Activated CD8-positive, alpha-beta T cell treated with anti-CD3 and anti-CD28 coated beads, Interleukin-2, amount 10 ng/mL, durations not matched to agents 7 days and 5 days (primary cell): ENCODE results near the gene PTPRA. TPM values are rescaled to one million over a fixed set of nuclear protein-coding genes. Genes with fewer than 3 reads are reported as not detected.
A peak's percentile ranks its signal among the peaks of the same experiment; 100 is the strongest.
"Not testable (repeated sequence)": the region's sequence is repeated elsewhere in the genome, so short reads cannot be mapped to it uniquely, and the experiment has no call there.

Experiments
- ATAC-seq: fragments of 150-1000 bp; cut with Tn5 transposase; one replicate; pipeline ENCODE4 v1.10.0; 2021; ENCODE audit warnings: moderate library complexity
- CTCF ChIA-PET: fragments of 350-600 bp; sonication (Branson Sonifier 250); formaldehyde crosslinking; loops from one replicate; lab custom pipeline; 2021; ENCODE audit warnings: antibody characterized with exemption; lab: Charles Lee
- POLR2A ChIA-PET: fragments of 350-600 bp; sonication (Branson Sonifier 250); formaldehyde crosslinking; loops from one replicate; lab custom pipeline; 2021; ENCODE audit warnings: antibody characterized with exemption; lab: Charles Lee
- DNase-seq: peaks from one replicate; pipeline ENCODE4 v3.0.0-alpha.2; 2020
- H3K27ac Mint-ChIP-seq: one replicate; pipeline ENCODE4 v1.8.0; 2021; ENCODE audit warnings: mild to moderate bottlenecking, mixed read lengths
- H3K27me3 Mint-ChIP-seq: one replicate; pipeline ENCODE4 v1.8.0; 2021; ENCODE audit warnings: low read depth, mixed read lengths
- H3K36me3 Mint-ChIP-seq: one replicate; pipeline ENCODE4 v1.8.0; 2021; ENCODE audit warnings: low read depth, mixed read lengths
- H3K4me1 Mint-ChIP-seq: one replicate; pipeline ENCODE4 v1.8.0; 2021; ENCODE audit warnings: low read depth, mixed read lengths
- H3K4me3 Mint-ChIP-seq: one replicate; pipeline ENCODE4 v1.8.0; 2021; ENCODE audit warnings: mild to moderate bottlenecking, mixed read lengths
- H3K9me3 Mint-ChIP-seq: one replicate; pipeline ENCODE4 v1.8.0; 2022; ENCODE audit warnings: mixed read lengths; ENCODE audit not compliant: insufficient read depth
- total RNA-seq, 2 experiments: library from RNA; stranded (reverse); gene quantifications; one replicate each; pipeline ENCODE4 v1.2.3, GENCODE V29; 2021

PTPRA gene
- total RNA-seq, 2 experiments from 2014 or later, result 58.5 to 60.9 TPM

DNA sequence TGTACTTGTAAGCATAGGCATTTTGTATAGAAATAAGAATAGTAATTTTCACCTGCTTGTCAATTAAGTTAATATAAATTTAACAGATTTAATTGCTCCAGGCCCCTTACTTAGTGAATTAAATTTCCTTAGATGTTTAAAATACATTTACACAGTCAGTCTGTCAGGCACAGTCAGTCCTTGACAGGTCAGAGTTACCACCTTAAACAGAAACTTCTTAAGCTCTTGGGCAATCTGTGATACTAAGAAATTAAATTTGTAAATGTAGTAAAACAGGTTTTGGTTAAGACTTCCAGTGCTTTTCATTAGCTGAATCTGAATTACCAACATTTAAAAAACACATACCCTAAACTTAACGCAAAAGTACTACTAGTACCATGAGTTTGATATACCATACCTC lies 15.9 kb downstream of the PTPRA start:
- no peak for DNase-seq
- H3K4me3 Mint-ChIP-seq, result no peak overlapping the region
- peaks cover 28% of the 10 kb centered on the region for H3K4me1 Mint-ChIP-seq
- H3K36me3 Mint-ChIP-seq, result peaks cover 26% of the 10 kb centered on the region
- ChIA-PET CTCF (interaction anchor here (1.2 kb wide), 1 partner anchor 367 kb away, joined by 6 read pairs; no protein-coding TSS in a partner anchor), POLR2A (no interaction called here)
- no peak for ATAC-seq
- H3K9me3 Mint-ChIP-seq, result peaks cover under 1% of the 10 kb centered on the region
- no peak overlapping the region for H3K27ac Mint-ChIP-seq
- no peaks in the 10 kb centered on the region for H3K27me3 Mint-ChIP-seq

GRCh38 chr20:2889797-2890196 lies 16.5 kb downstream of the PTPRA start:
- Mint-ChIP-seq H3K4me3 (no peak overlapping the region), H3K4me1 (peaks cover 28% of the 10 kb centered on the region), H3K9me3 (peaks cover 3% of the 10 kb centered on the region), H3K36me3 (peaks cover 29% of the 10 kb centered on the region), H3K27me3 (no peaks in the 10 kb centered on the region), H3K27ac (no peak overlapping the region)
- ATAC-seq (no peak), DNase-seq (no peak)
- POLR2A ChIA-PET, result interaction anchor here (0.7 kb wide), 1 partner anchor 79 kb away, joined by 4 read pairs; no protein-coding TSS in a partner anchor
- CTCF ChIA-PET, result no interaction called here

DNA sequence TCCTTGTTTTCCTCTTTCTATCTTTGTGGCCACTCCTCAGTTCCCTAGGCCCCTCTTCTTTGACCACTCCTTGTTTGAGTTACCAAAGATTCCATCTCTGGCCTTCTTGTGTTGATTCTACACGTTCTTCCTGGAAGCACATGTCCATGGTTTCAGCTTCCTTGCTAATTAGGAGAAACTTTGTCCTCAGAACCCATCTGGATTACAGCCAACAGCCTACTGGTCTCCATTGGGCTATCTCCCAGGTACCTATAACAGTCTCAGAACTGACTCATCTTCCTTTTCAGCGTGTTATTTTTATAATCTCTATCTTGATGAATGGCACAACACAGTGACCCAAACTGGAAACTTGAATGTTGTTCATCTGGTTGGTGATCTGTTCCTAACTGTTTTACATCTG lies 17.5 kb downstream of the PTPRA start:
- peaks cover 21% of the 10 kb centered on the region for H3K4me1 Mint-ChIP-seq
- H3K27me3 Mint-ChIP-seq, result no peaks in the 10 kb centered on the region
- ATAC-seq, result no peak
- peaks cover 28% of the 10 kb centered on the region for H3K36me3 Mint-ChIP-seq
- CTCF ChIA-PET, result no interaction called here
- H3K27ac Mint-ChIP-seq, result no peak overlapping the region
- no peak for DNase-seq
- peaks cover 3% of the 10 kb centered on the region for H3K9me3 Mint-ChIP-seq
- POLR2A ChIA-PET, result interaction anchor here (0.7 kb wide), 1 partner anchor 78 kb away, joined by 4 read pairs; no protein-coding TSS in a partner anchor
- H3K4me3 Mint-ChIP-seq, result no peak overlapping the region

DNA sequence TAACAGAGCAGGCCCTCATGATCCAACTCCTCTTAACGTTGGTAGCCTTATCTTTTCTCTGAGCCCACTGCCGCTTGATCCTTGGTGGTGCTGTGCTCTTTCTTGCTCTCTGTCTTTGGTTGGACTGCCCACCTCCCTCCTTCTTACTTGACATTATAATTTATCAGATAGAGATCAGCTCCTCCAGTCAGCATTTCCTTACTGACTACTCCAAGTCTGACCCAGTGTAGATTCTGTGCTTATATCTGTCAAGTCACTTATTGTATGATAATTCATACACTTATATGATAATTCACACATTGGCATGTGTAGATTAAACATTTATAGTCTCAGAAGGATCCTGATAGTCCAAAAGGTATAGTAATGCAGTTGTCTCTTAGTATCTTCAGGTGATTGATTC lies 18.1 kb downstream of the PTPRA start:
- DNase-seq (no peak), ATAC-seq (no peak)
- POLR2A ChIA-PET, result no interaction called here
- no peak overlapping the region for H3K4me3 Mint-ChIP-seq
- CTCF ChIA-PET, result no interaction called here
- peaks cover 3% of the 10 kb centered on the region for H3K9me3 Mint-ChIP-seq
- no peak overlapping the region for H3K27ac Mint-ChIP-seq
- peaks cover 21% of the 10 kb centered on the region for H3K4me1 Mint-ChIP-seq
- peaks cover 31% of the 10 kb centered on the region for H3K36me3 Mint-ChIP-seq
- no peaks in the 10 kb centered on the region for H3K27me3 Mint-ChIP-seq

DNA sequence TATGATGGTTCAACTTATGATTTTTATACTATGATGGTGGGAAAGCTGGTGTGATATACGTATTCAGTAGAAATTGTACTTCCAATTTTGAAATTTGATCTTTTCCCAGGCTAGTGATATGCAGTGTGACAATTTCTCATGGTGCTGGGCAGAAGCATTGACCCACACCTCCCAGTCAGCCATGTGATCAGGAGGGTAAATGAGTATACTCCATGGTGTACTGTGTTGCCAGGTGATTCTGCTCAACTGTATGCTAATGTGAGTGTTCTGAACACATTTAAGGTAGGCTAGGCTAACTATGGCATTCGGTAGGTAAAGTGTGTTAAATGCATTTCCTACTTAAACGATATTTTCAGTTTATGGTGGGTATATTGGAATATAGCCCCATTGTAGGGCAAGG lies 19.1 kb downstream of the PTPRA start:
- no peak overlapping the region for H3K27ac Mint-ChIP-seq
- peaks cover 19% of the 10 kb centered on the region for H3K4me1 Mint-ChIP-seq
- ATAC-seq (no peak), DNase-seq (no peak)
- ChIA-PET CTCF (interaction anchor here (1.4 kb wide), 1 partner anchor 12 kb away, joined by 5 read pairs; no protein-coding TSS in a partner anchor), POLR2A (no interaction called here)
- no peak overlapping the region for H3K4me3 Mint-ChIP-seq
- peaks cover 36% of the 10 kb centered on the region for H3K36me3 Mint-ChIP-seq
- peaks cover 8% of the 10 kb centered on the region for H3K9me3 Mint-ChIP-seq
- no peaks in the 10 kb centered on the region for H3K27me3 Mint-ChIP-seq

- H3K27me3 Mint-ChIP-seq, result no peaks in the 10 kb centered on the region
- H3K36me3 Mint-ChIP-seq, result peaks cover 35% of the 10 kb centered on the region
- H3K9me3 Mint-ChIP-seq, result peaks cover 8% of the 10 kb centered on the region
- DNase-seq (no peak), ATAC-seq (no peak)
- H3K4me1 Mint-ChIP-seq, result peaks cover 19% of the 10 kb centered on the region
- no peak overlapping the region for H3K27ac Mint-ChIP-seq
- CTCF ChIA-PET, result no interaction called here
- POLR2A ChIA-PET, result no interaction called here
- no peak overlapping the region for H3K4me3 Mint-ChIP-seq
Measured at GRCh38 chr20:2894221-2894620, 20.9 kb downstream of the PTPRA start.

- H3K27me3 Mint-ChIP-seq, H3K9me3 Mint-ChIP-seq, POLR2A ChIA-PET, CTCF ChIA-PET, DNase-seq, H3K4me3 Mint-ChIP-seq, ATAC-seq, H3K27ac Mint-ChIP-seq: not testable (repeated sequence)
- Mint-ChIP-seq H3K4me1 (peaks cover 24% of the 10 kb centered on the region), H3K36me3 (peaks cover 37% of the 10 kb centered on the region)
Measured at GRCh38 chr20:2895154-2895553, 21.9 kb downstream of the PTPRA start.

- peaks cover 29% of the 10 kb centered on the region for H3K4me1 Mint-ChIP-seq
- DNase-seq (no peak), ATAC-seq (no peak)
- no peaks in the 10 kb centered on the region for H3K27me3 Mint-ChIP-seq
- ChIA-PET CTCF (no interaction called here), POLR2A (interaction anchor here (0.6 kb wide), 1 partner anchor 17 kb away, joined by 3 read pairs; no protein-coding TSS in a partner anchor)
- H3K9me3 Mint-ChIP-seq, result peaks cover 7% of the 10 kb centered on the region
- H3K27ac Mint-ChIP-seq, result no peak overlapping the region
- peaks cover 31% of the 10 kb centered on the region for H3K36me3 Mint-ChIP-seq
- no peak overlapping the region for H3K4me3 Mint-ChIP-seq
Measured at GRCh38 chr20:2899243-2899642, 26.0 kb downstream of the PTPRA start.

GRCh38 chr20:2900845-2901592 lies 27.7 kb downstream of the PTPRA start:
- H3K4me1 Mint-ChIP-seq, result peaks cover 29% of the 10 kb centered on the region
- peaks cover 30% of the 10 kb centered on the region for H3K36me3 Mint-ChIP-seq
- DNase-seq (no peak), ATAC-seq (no peak)
- peaks cover 5% of the 10 kb centered on the region for H3K9me3 Mint-ChIP-seq
- H3K27ac Mint-ChIP-seq, result peak overlapping the region; percentile 53
- ChIA-PET CTCF (interaction anchor here (0.6 to 2.0 kb wide), 5 partner anchors 12 to 381 kb away, joined by 3 to 5 read pairs (median 3); no protein-coding TSS in a partner anchor), POLR2A (no interaction called here)
- no peaks in the 10 kb centered on the region for H3K27me3 Mint-ChIP-seq
- peak overlapping the region; percentile 42 for H3K4me3 Mint-ChIP-seq

GRCh38 chr20:2902291-2902690 lies 29.0 kb downstream of the PTPRA start:
- DNase-seq (no peak), ATAC-seq (no peak)
- Mint-ChIP-seq H3K4me3 (no peak overlapping the region), H3K9me3 (no peaks in the 10 kb centered on the region), H3K27ac (no peak overlapping the region), H3K4me1 (peaks cover 29% of the 10 kb centered on the region), H3K36me3 (peaks cover 21% of the 10 kb centered on the region), H3K27me3 (no peaks in the 10 kb centered on the region)
- POLR2A ChIA-PET, result no interaction called here
- CTCF ChIA-PET, result interaction anchor here (2.0 kb wide), 1 partner anchor 150 kb away, joined by 5 read pairs; no protein-coding TSS in a partner anchor

DNA sequence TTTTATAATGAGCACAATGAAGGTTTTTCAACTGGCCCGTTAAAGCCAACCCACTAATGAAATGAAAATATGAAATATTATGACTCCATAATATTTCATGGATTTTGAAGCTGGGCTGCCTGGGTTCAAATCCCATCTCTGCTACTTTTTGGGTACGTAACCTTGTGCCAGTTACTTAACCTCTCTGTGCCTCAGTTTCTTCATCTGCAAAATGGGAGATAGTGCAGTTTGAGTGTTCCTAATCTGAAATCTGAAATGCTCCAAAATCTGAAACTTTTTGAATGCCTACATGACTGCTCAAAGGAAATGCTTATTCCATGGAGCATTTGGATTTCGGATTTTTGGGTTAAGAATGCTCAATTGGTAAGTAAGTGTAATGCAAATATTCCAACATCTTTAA lies 29.5 kb downstream of the PTPRA start:
- H3K9me3 Mint-ChIP-seq, result no peaks in the 10 kb centered on the region
- ChIA-PET CTCF (no interaction called here), POLR2A (no interaction called here)
- no peak for DNase-seq
- no peak for ATAC-seq
- peaks cover 29% of the 10 kb centered on the region for H3K4me1 Mint-ChIP-seq
- no peak overlapping the region for H3K4me3 Mint-ChIP-seq
- H3K36me3 Mint-ChIP-seq, result peaks cover 21% of the 10 kb centered on the region
- H3K27ac Mint-ChIP-seq, result no peak overlapping the region
- H3K27me3 Mint-ChIP-seq, result no peaks in the 10 kb centered on the region

- H3K27me3 Mint-ChIP-seq, result no peaks in the 10 kb centered on the region
- H3K4me1 Mint-ChIP-seq, result peaks cover 28% of the 10 kb centered on the region
- CTCF ChIA-PET, result no interaction called here
- no peaks in the 10 kb centered on the region for H3K9me3 Mint-ChIP-seq
- H3K4me3 Mint-ChIP-seq, result no peak overlapping the region
- ATAC-seq (no peak), DNase-seq (no peak)
- no peak overlapping the region for H3K27ac Mint-ChIP-seq
- POLR2A ChIA-PET, result interaction anchor here (0.6 kb wide), 1 partner anchor 141 kb away, joined by 4 read pairs; no protein-coding TSS in a partner anchor
- peaks cover 23% of the 10 kb centered on the region for H3K36me3 Mint-ChIP-seq
Measured at GRCh38 chr20:2903686-2904085, 30.4 kb downstream of the PTPRA start.
